ENCODE measurements around the gene MFRP. TPM values are rescaled to one million over a fixed set of nuclear protein-coding genes. Genes with fewer than 3 reads are reported as not detected.

The MFRP gene
- total RNA-seq, 2 donors from 2014 or later: not detected

- intact Hi-C loops (cut with DNase I): loop anchor here (10.0 kb wide), 1 partner anchor 363 kb away; no protein-coding TSS in a partner anchor
- TF ChIP-seq CTCF (IDR thresholded peaks at IDR 0.05) (peak in 2 of 4 experiments; percentile 43 to 49), POLR2A (IDR thresholded peaks at IDR 0.05) (no peak)
- no peaks in the 10 kb centered on the region for H3K36me3 ChIP-seq
- no peaks in the 10 kb centered on the region for H3K27me3 ChIP-seq (replicated peaks; ENCODE audit: insufficient read depth)
- WGBS: 48% methylated on average over 8 of the region's 8 CpGs
- no peak overlapping the region for H3K4me3 ChIP-seq
- H3K4me1 ChIP-seq (replicated peaks): peaks cover 12% of the 10 kb centered on the region
- H3K9me3 ChIP-seq: no peaks in the 10 kb centered on the region
- DNase-seq (ENCODE audit: low spot score): no peak
- peak overlapping the region in 1 of 2 donors; percentile 7 for H3K27ac ChIP-seq
These were observed 25.3 kb upstream of the MFRP start for GRCh38 chr11:119371778-119372182.

GRCh38 chr11:119371067-119371601, 24.6 kb upstream of the MFRP start:
- peaks cover 8% of the 10 kb centered on the region for H3K4me1 ChIP-seq (replicated peaks)

GRCh38 chr11:119370486-119371046, 24.1 kb upstream of the MFRP start:
- intact Hi-C loops (cut with DNase I): loop anchor here (10.0 kb wide), 1 partner anchor 364 kb away; no protein-coding TSS in a partner anchor
- no peak for TF ChIP-seq CTCF (IDR thresholded peaks at IDR 0.05)
- TF ChIP-seq POLR2A (IDR thresholded peaks at IDR 0.05): no peak
- no peak for TF ChIP-seq POLR2AphosphoS5 (IDR thresholded peaks at IDR 0.05)
- no peak for DNase-seq (ENCODE audit: low spot score)
- WGBS: 57% methylated on average over 8 of the region's 8 CpGs
- H3K9me3 ChIP-seq: no peaks in the 10 kb centered on the region
- H3K27ac ChIP-seq: peak overlapping the region; percentile 7 to 8
- H3K27me3 ChIP-seq (replicated peaks; ENCODE audit: insufficient read depth): no peaks in the 10 kb centered on the region
- H3K4me1 ChIP-seq (replicated peaks): peaks cover 8% of the 10 kb centered on the region
- no peak overlapping the region for H3K4me3 ChIP-seq
- H3K36me3 ChIP-seq: no peaks in the 10 kb centered on the region

More at GRCh38 chr11:119371067-119371601, 24.6 kb upstream of the MFRP start:
- H3K27me3 ChIP-seq (replicated peaks; ENCODE audit: insufficient read depth): no peaks in the 10 kb centered on the region
- H3K4me3 ChIP-seq: no peak overlapping the region
- intact Hi-C loops (cut with DNase I): loop anchor here (10.0 kb wide), 1 partner anchor 364 kb away; no protein-coding TSS in a partner anchor
- no peak for TF ChIP-seq POLR2A (IDR thresholded peaks at IDR 0.05)
- H3K36me3 ChIP-seq: no peaks in the 10 kb centered on the region
- H3K9me3 ChIP-seq: no peaks in the 10 kb centered on the region
- WGBS: 69% methylated on average over 8 of the region's 8 CpGs
- peak overlapping the region in 1 of 2 donors; percentile 7 for H3K27ac ChIP-seq
- DNase-seq (ENCODE audit: low spot score): no peak

- 67% methylated on average over 13 of the region's 13 CpGs for WGBS
- intact Hi-C loops (cut with DNase I): no loop called here
- TF ChIP-seq POLR2A (IDR thresholded peaks at IDR 0.05) (no peak), POLR2AphosphoS5 (IDR thresholded peaks at IDR 0.05) (no peak), CTCF (IDR thresholded peaks at IDR 0.05) (no peak)
- no peak for DNase-seq (ENCODE audit: low spot score)
- H3K4me1 ChIP-seq (replicated peaks): peaks cover 2% of the 10 kb centered on the region
- no peak overlapping the region for H3K4me3 ChIP-seq
- H3K36me3 ChIP-seq: no peaks in the 10 kb centered on the region
- peak overlapping the region; percentile 25 to 66 for H3K27ac ChIP-seq
- H3K27me3 ChIP-seq (replicated peaks; ENCODE audit: insufficient read depth): no peaks in the 10 kb centered on the region
- H3K9me3 ChIP-seq: no peaks in the 10 kb centered on the region
These were observed 22.8 kb upstream of the MFRP start for GRCh38 chr11:119369132-119369925.
